ENCODE data around the gene UBE2E3.
A peak's percentile ranks its signal among the peaks of the same experiment; 100 is the strongest.

UBE2E3 gene

DNA sequence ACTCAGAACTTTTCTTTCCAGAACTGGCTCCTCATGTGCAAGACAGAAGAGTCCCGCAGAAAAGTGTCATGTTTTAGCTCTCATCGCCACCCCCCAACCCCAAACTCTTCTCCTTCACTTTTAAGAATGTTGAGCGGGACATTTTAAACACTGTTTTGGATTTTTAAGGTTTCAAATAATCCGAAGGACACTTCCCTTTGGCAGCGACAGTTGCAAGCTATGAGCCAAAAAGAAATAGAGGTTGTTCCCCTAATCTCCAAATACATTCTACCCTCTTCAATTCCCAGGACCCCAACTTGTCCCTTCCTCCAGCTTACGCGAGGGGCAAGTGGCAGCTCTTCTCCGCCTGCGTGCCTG lies 678 bp upstream of the UBE2E3 start:
- no peak for DNase-seq

DNA sequence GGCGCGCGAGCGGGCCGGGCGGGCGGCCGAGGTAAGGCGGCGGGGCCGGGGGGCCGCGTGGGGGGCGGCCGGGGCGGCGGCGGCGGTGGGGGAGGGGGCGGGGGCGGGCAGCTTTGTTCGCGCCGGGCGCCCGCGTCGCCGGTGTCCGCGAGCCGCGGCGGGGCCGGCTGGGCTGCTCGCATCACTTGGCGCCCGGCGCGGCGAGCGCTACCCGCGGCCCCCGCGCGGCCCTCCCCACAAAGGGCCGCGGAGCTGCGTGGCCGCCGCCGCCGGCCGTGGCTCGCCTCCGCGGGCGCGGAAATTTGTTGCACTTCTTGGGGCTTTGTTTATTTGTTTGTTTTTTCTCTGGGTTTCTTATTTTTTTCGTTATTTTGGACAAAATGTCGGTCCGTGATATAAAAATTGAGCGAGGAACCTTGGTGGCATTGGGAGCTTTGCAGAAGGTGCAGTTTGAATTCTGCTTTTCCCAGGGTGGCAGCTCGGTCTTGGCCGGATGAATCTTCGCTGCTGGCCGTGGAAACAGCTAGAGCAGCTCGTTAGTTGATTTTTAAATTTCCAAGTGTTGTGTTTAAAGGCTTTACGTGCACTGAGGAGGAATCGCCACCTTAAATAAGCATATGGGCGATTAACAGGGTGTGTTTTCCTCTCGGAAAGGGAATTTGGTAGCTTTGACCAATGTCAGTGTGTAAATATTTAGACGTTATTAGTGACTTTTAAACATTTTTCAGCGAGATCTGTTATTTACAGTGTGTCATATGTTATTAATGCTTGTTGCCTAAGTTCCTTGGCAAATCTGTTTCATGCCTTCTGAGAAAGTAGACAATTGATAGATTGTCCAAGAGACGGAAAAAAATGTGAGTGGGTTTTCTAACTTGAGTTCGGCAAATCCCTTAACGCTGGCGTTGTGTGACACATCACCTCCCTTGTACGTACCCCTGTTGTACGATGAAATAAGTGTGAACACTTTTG lies 822 bp downstream of the UBE2E3 start:
- no peak for DNase-seq

DNA sequence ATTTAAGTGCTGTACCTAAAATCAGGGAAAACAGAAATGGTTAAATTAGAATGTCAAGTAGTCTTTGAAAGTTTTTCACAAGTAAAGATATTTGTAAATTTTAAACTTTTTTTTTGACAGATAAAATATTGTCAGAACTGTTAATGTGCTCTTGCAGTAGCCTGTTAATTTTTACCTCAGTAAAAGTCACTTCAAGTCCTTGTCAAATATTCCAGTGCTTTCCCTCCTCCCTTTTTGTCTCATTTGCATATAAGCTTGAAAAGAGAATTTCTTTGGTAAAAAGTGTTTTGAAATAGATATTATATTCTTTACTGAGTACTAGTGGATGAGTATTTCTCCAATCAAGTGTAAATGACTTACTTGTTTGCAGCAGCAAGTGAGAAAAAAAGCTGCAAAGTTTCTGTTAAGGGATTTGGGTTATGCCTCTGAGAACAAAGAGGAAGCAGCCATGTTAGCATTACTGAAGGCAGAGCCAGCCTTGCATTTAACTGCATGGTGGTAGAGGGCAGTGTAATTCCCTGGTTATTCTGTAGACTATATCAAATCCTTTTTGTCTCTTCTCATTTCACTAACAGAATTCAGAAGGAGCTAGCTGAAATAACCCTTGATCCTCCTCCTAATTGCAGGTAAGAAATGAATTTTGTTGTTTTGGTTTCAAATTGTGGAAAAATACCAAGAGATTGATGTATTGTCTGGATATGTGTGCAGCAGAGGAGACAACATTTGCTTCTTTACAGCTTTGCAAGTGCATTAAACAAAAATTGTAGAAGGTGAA lies 3.2 kb downstream of the UBE2E3 start:
- peak; percentile 28 for DNase-seq

DNA sequence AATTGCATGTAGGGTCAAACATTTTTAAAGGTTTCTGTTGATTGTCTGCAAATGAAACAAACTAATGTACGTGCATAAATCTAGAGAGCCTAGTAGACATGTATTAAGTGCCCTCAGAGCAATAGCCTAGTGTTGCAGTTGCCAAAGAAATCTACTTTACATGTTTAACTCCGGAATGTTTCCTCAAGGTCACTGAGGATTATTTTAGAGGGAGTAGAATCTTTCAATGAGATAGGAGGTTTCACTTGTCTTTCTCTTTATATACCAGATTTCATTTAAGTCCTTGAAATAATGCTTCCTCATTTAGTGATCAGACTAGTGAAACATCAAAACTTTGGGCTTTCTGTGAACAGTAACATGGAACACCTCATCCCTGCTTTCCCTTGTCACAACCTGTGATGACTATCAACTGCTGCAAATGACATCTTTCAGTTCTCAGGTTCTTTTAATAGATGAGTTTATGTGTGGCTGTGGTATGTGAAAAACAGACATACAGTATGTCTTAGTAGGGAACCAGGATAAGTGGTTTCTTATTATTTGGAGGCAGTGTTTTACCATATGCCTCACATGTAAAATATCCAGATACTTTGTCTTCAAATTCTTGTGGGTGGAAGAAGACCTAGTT lies 5.5 kb downstream of the UBE2E3 start:
- DNase-seq, result no peak

DNA sequence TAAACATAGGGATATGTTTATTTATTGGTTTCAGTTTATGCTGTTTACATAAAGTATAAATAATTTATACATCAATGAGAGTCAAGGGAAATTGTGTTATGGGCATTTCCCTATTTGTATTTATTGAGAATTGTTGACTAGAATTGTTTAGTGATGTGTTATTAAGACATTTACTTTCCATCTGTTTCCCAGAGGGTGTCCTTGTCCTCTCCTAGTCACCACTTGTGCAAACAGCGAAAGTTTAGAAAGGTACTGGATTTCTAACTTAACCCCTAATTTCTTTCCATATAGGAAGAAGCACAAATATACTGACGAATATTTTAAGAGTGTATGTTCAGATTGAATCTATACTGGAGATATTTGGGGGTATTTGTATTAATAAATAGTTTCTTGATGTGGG lies 6.7 kb downstream of the UBE2E3 start:
- DNase-seq, result no peak

GRCh38 chr2:180990337-180990736 lies 9.9 kb downstream of the UBE2E3 start:
- no peak for DNase-seq

DNA sequence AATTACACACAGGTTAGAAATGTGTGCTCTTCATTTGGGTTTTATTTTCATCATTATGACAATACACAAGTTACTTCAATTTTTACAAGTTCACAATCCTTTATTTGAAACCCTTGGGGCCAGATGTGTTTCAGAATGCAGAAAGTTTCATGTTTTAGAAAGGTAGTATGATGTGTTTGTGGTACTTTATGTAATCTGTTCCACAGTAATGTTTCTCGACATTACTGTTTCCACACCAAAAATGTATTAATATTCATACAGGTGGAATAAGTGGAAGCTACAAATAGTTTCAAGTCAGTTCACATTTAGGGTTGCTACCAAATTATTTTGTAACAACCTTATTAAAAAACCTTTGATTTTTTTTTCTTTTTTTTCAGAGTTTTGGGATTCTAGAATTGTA lies 10.4 kb downstream of the UBE2E3 start:
- no peak for DNase-seq

DNA sequence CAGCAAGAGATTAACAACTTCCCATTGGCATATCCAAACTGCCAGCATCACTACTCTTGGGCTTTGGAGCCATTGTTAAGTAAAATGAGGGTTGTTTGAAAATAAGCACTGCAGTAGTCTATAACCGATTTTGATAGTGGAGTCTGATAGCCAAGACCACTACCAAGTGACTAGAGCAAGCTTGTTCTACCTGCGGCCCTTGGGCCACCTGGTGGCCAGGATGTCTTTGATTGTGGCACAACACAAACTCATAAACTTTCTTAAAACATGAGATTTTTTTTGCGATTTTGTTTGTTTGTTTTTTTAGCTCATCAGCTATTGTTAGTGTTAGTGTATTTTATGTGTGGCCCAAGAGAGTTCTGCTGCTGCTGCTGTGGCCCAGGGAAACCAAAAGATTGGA lies 11.0 kb downstream of the UBE2E3 start:
- no peak for DNase-seq

GRCh38 chr2:180991820-180992219 lies 11.4 kb downstream of the UBE2E3 start:
- no peak for DNase-seq

GRCh38 chr2:180992994-180993393 lies 12.6 kb downstream of the UBE2E3 start:
- no peak for DNase-seq

GRCh38 chr2:180999274-180999964 lies 19.0 kb downstream of the UBE2E3 start:
- DNase-seq, result no peak

- no peak for DNase-seq
Observed at GRCh38 chr2:181004647-181005325, 24.4 kb downstream of the UBE2E3 start.

DNA sequence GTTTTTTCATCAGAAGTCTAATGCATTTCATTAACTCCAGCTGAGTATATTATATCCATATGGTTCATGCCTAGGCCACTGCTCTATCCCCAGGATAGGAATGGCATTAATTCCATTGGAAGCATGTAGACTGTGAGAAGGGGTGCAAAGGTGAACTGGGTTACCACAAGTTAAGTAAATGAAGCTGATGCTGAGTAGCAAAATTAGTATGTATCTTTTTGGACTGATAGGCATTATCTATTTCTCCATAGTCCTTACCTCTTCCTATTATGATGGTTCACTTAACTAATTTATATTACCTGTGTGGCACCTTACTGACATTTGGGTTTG lies 24.9 kb downstream of the UBE2E3 start:
- no peak for DNase-seq

DNA sequence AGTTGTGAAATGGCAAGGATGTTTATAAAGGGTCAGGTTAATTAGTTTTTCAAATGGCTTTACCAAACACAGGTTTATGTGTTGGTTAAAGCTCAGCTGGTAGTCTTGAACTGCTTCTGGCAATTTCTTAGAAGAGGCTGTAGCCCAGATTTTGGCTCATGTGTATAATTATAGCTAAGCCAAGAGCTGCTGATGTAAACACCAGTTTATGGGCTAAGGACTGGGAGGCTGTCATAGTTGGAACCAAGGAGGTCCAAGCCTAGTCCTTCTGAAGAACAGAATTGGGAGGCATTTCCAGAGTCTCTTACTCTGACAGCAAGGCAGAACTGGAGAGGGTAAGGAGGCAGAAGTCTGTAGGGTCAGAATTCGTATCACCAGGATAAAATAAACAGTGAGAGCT lies 25.4 kb downstream of the UBE2E3 start:
- no peak for DNase-seq

DNA sequence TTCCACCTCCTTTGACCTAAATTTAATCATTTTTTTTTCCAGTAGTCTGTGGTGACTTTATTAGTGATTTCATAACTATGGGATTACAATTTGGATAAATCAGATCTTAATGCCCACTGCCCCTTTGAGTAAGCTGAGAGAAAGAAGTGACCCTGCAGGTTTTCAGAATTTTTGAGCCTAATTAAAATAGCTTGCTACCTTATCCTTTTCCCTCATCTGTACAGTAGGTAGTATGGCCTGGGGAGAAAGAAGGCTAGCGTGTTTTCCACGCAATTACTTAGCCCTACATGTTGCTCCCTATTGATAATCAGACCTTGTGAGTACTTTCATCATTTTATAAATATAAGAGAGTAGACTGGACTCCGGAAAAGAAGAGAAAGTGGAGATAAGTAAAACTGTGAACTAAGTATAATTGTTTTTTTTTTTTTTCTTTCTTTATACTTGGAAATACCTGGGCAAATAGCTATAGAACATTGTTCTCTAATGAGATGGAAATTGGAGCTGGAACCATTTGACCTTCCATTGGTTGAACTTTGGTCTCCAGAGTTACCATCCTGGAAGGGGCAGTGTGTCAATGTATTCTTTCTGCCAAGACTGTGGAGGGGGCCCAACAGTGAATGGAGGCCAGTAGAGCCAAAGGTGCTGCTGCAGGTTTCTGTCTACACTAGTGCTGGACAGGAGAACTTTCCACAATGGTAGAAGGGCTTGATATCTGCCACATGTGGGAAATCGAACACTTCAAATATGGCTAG lies 26.9 kb downstream of the UBE2E3 start:
- DNase-seq, result no peak

GRCh38 chr2:181008407-181008806 lies 28.0 kb downstream of the UBE2E3 start:
- no peak for DNase-seq

DNA sequence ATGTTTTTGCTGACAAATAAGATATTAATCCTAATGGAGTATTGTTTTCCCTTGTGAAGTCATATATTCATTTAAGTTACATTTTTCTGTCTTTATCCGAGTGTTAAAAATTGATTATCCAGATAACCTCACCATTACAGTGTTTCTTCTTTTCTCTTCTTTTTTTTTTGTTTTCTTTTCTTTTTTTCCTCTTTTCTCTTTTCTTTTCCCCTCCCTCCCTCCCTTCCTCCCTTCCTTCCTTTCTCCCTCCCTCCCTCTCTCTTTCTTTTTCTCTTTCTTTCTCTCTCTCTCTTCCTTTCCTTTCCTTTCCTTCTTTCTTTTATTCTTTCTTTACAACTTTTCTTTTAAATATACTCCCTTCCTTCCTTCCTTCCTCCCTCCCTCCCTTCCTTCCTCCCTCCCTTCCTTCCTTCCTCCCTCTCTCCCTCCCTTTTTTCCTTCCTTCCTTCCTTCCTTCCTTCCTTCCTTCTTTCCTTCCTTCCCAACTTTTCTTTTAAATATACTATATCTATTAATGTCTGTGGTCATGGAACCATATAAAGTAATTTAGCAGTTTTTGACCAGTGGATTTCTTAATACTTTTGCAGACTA lies 40.9 kb downstream of the UBE2E3 start:
- no peak for DNase-seq

- DNase-seq, result no peak
Observed at GRCh38 chr2:181022652-181023051, 42.2 kb downstream of the UBE2E3 start.

GRCh38 chr2:181025004-181025403 lies 44.6 kb downstream of the UBE2E3 start:
- DNase-seq, result no peak

DNA sequence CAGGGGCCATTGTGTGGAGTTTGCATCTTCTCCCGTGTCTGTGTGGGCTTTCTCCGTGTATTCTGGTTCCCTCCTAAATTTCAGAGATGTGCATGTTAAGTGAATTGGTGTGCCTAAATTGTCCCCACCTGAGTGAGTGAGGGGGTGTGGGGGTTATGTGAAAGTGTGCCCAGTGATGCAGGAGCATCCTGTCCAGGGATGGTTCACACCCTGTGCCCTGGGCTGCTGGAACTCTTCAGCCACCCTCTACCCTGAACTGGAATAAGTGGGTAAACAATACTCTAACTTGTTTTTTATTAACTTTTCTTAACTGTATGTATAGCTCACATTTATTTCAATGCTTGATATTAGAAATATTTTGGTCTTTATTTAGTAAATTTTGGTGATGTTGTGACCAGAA lies 56.0 kb downstream of the UBE2E3 start:
- no peak for DNase-seq

DNA sequence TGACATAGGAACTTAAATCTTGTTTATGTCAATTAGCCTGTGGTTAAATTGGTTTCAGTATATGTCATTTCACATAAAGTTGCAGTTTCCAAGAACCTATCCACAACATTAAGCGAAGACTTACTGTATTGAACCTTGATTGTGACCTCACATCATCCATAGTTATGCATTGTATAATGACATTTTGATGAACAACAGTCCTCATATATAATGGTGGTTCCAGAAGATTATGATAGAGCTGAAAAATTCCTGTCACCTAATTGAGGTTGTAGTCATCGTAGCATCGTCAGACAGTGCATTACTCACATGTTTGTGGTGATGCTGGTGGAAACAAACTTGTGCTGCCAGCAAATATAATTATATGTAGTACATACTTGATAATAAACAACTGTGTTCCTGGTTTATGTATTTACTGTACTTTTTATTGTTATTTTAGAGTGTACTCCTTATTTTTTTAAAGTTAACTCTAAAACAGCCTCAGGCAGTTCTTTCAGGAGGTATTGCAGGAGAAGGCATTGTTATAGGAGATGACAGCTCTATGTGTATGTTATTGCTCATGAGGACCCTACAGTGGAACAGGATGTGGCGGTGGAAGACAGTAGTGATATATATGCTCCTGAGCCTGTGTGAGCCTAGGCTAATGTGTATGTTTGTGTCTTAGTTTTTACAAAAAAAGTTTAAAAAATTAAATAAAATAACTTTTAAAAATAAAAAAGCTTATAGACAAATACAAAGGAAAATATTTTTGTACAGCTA lies 56.6 kb downstream of the UBE2E3 start:
- DNase-seq, result no peak

Data from NCI-H2029 (cell line).